Neuronal stem cell (in vitro differentiated cells): ENCODE measurements around the gene VGF. TPM values are rescaled to one million over a fixed set of nuclear protein-coding genes. Genes with fewer than 3 reads are reported as not detected.
"Not testable (repeated sequence)": the region's sequence is repeated elsewhere in the genome, so short reads cannot be mapped to it uniquely, and the experiment has no call there.

Source experiments
- DNase-seq: peaks from one replicate; pipeline ENCODE4 v3.0.0-alpha.2; 2013; ENCODE audit warnings: low spot score
- H2AFZ ChIP-seq: one replicate; pipeline ENCODE4 v1.6.1; 2013; ENCODE audit warnings: mild to moderate bottlenecking, low read length, inconsistent platforms
- H2AK5ac ChIP-seq: 2 replicates; pipeline ENCODE4 v1.6.1; 2013; ENCODE audit warnings: low read depth, mild to moderate bottlenecking, inconsistent platforms, low read length, moderate library complexity, mixed read lengths
- H2BK120ac ChIP-seq: 2 replicates; pipeline ENCODE4 v1.6.1; 2013; ENCODE audit warnings: low read depth, mild to moderate bottlenecking, inconsistent platforms, low read length, moderate library complexity, mixed read lengths
- H2BK12ac ChIP-seq: one replicate; pipeline ENCODE4 v1.6.1; 2013; ENCODE audit warnings: low read length, inconsistent platforms
- H2BK15ac ChIP-seq: 2 replicates; pipeline ENCODE4 v1.6.1; 2013; ENCODE audit warnings: mild to moderate bottlenecking, low read length, inconsistent platforms, mixed read lengths
- H2BK5ac ChIP-seq: one replicate; pipeline ENCODE4 v1.6.1; 2013; ENCODE audit warnings: inconsistent platforms, mild to moderate bottlenecking, low read length, moderate library complexity
- H3K14ac ChIP-seq: one replicate; pipeline ENCODE4 v1.6.1; 2013; ENCODE audit warnings: low read length, inconsistent platforms
- H3K18ac ChIP-seq: 2 replicates; pipeline ENCODE4 v1.6.1; 2013; ENCODE audit warnings: low read length, inconsistent platforms
- H3K23ac ChIP-seq: 2 replicates; pipeline ENCODE4 v1.6.1; 2013; ENCODE audit warnings: low read depth, mild to moderate bottlenecking, mixed read lengths, low read length, inconsistent platforms; ENCODE audit not compliant: poor library complexity
- H3K27ac ChIP-seq: replicated peaks from 3 replicates; pipeline ENCODE4 v1.5.1; 2013; ENCODE audit warnings: low read length, inconsistent platforms
- H3K27me3 ChIP-seq, 3 experiments: 2 replicates each; pipeline ENCODE4 v1.6.1; 2013; ENCODE audit warnings: low read length in 3 of 3, mild to moderate bottlenecking in 2 of 3, inconsistent platforms in 1 of 3, low read depth in 1 of 3, mixed read lengths in 1 of 3, moderate library complexity in 1 of 3; ENCODE audit not compliant: control insufficient read depth in 3 of 3, insufficient read depth in 3 of 3
- H3K36me3 ChIP-seq, 2 donors: replicated peaks in 1 of 2; 2 replicates each; pipeline ENCODE4 v1.6.1; 2013; ENCODE audit warnings: low read length in 2 of 2; ENCODE audit not compliant: control insufficient read depth in 2 of 2, insufficient read depth in 2 of 2
- H3K4ac ChIP-seq: 2 replicates; pipeline ENCODE4 v1.6.1; 2013; ENCODE audit warnings: inconsistent platforms, mild to moderate bottlenecking, low read length, moderate library complexity
- H3K4me1 ChIP-seq, 2 donors: 1 replicate in 1 of 2; 2 replicates in 1 of 2; pipeline ENCODE4 v1.6.1; 2013; ENCODE audit warnings: low read length in 2 of 2, low read depth in 1 of 2; ENCODE audit not compliant: control insufficient read depth in 2 of 2, insufficient read depth in 1 of 2
- H3K4me2 ChIP-seq: one replicate; pipeline ENCODE4 v1.6.1; 2013; ENCODE audit warnings: mild to moderate bottlenecking, low read length, inconsistent platforms; ENCODE audit not compliant: insufficient read depth, poor library complexity, severe bottlenecking
- H3K4me3 ChIP-seq, 2 donors: 2 replicates each; pipeline ENCODE4 v1.5.1; 2013; ENCODE audit warnings: low read length in 2 of 2, mild to moderate bottlenecking in 2 of 2, inconsistent platforms in 1 of 2, moderate library complexity in 1 of 2
- H3K79me1 ChIP-seq: one replicate; pipeline ENCODE4 v1.6.1; 2013; ENCODE audit warnings: low read depth, mild to moderate bottlenecking, inconsistent platforms, low read length, moderate library complexity
- H3K9ac ChIP-seq: one replicate; pipeline ENCODE4 v1.6.1; 2013; ENCODE audit warnings: mild to moderate bottlenecking, low read depth, low read length, inconsistent platforms; ENCODE audit not compliant: poor library complexity
- H3K9me3 ChIP-seq, 2 donors: replicated peaks in 1 of 2; 2 replicates each; pipeline versions ENCODE3 to v1.6.1; 2013; ENCODE audit warnings: low read length in 2 of 2, mild to moderate bottlenecking in 2 of 2, inconsistent platforms in 1 of 2, low read depth in 1 of 2, mixed read lengths in 1 of 2, moderate library complexity in 1 of 2; ENCODE audit not compliant: control insufficient read depth in 2 of 2, insufficient read depth in 1 of 2
- H4K8ac ChIP-seq: one replicate; pipeline ENCODE4 v1.6.1; 2013; ENCODE audit warnings: low read depth, mild to moderate bottlenecking, inconsistent platforms, low read length, moderate library complexity
- H4K91ac ChIP-seq: one replicate; pipeline ENCODE4 v1.6.1; 2013; ENCODE audit warnings: low read length, low read depth, mild to moderate bottlenecking, inconsistent platforms; ENCODE audit not compliant: poor library complexity
- WGBS, 2 donors: extraction: QIAGEN DNeasy Blood & Tissue Kit; methylation state at CpG; one replicate each; pipeline ENCODE4 v1.1.7; 2013; ENCODE audit warnings: missing lambda C conversion rate in 2 of 2, mixed read lengths in 1 of 2; ENCODE audit not compliant: insufficient read length in 2 of 2, insufficient replicate concordance in 1 of 2; ENCODE audit errors: extremely low coverage in 2 of 2; 5-methylcytosine and 5-hydroxymethylcytosine counted together
- small RNA-seq: library from polyadenylated mRNA; stranded (forward); fragments of <200 nt; extraction: miRNeasy Mini kit (QIAGEN cat#:217004); gene quantifications from one replicate; pipeline ENCODE3, GENCODE V24; 2013; ENCODE audit not compliant: insufficient read depth

VGF gene

GRCh38 chr7:101114492-101114891, 50.9 kb downstream of the VGF start:
- Histone ChIP-seq H2BK5ac (no peak overlapping the region), H3K4ac (no peak overlapping the region), H4K91ac (no peak overlapping the region), H3K18ac (no peak overlapping the region), H3K23ac (no peak overlapping the region), H3K14ac (no peak overlapping the region), H3K36me3 (no peaks in the 10 kb centered on the region), H2BK120ac (no peak overlapping the region), H3K27me3 (no peaks in the 10 kb centered on the region), H3K27ac (no peak overlapping the region), H2BK15ac (no peak overlapping the region), H2BK12ac (no peak overlapping the region), H3K4me3 (no peak overlapping the region), H3K79me1 (no peaks in the 10 kb centered on the region), H3K9ac (no peak overlapping the region), H2AK5ac (no peak overlapping the region), H3K4me1 (peaks cover 0 to 2% of the 10 kb centered on the region in 2 donors), H2AFZ (peak overlapping the region; percentile 56), H4K8ac (no peak overlapping the region), H3K4me2 (no peak overlapping the region), H3K9me3 (no peaks in the 10 kb centered on the region)
- no peak for DNase-seq
- no CpG with 5 or more reads among the region's 8 CpGs for WGBS, 2 donors

GRCh38 chr7:101113836-101114235, 51.5 kb downstream of the VGF start:
- Histone ChIP-seq H3K27ac (no peak overlapping the region), H3K4me1 (peaks cover 0 to 2% of the 10 kb centered on the region in 2 donors), H3K23ac (no peak overlapping the region), H2BK120ac (no peak overlapping the region), H3K36me3 (no peaks in the 10 kb centered on the region), H3K4me2 (no peak overlapping the region), H3K9ac (no peak overlapping the region), H2BK15ac (no peak overlapping the region), H2AK5ac (no peak overlapping the region), H2BK12ac (no peak overlapping the region), H4K8ac (no peak overlapping the region), H3K27me3 (no peaks in the 10 kb centered on the region), H4K91ac (no peak overlapping the region), H2BK5ac (no peak overlapping the region), H3K18ac (no peak overlapping the region), H3K9me3 (no peaks in the 10 kb centered on the region), H3K14ac (no peak overlapping the region), H3K79me1 (no peaks in the 10 kb centered on the region), H2AFZ (no peak overlapping the region), H3K4ac (no peak overlapping the region), H3K4me3 (no peak overlapping the region)
- DNase-seq, result no peak
- no CpG with 5 or more reads among the region's 11 CpGs for WGBS, 2 donors

- H2BK15ac ChIP-seq, H3K14ac ChIP-seq, H3K9ac ChIP-seq, H2AFZ ChIP-seq, H3K23ac ChIP-seq, H3K9me3 ChIP-seq, H3K4me2 ChIP-seq, H3K27me3 ChIP-seq, H3K18ac ChIP-seq, DNase-seq, H4K8ac ChIP-seq, H2AK5ac ChIP-seq, H3K4me1 ChIP-seq, H4K91ac ChIP-seq, H3K36me3 ChIP-seq, H2BK120ac ChIP-seq, H3K4ac ChIP-seq, H3K27ac ChIP-seq, H2BK5ac ChIP-seq, H3K79me1 ChIP-seq, H2BK12ac ChIP-seq, H3K4me3 ChIP-seq: not testable (repeated sequence)
- no CpG with 5 or more reads among the region's 7 CpGs for WGBS, 2 donors
Observed at GRCh38 chr7:101113140-101113539, 52.2 kb downstream of the VGF start.

Small RNA genes lying within 50 kb of the gene (small RNA-seq; reads per million reads assigned to genes)
- gene MIR4653, result not detected
